HL-60/S4 treated with phorbol 12-myristate 13-acetate at 8.2 ng/mL for 4 days and 3 days (cell line): ENCODE data around the gene ZNF423.

Experiments
- in situ Hi-C: fragments of 300-500 bp; cut with MboI; formaldehyde crosslinking; loops from 2 replicates; pipeline ENCODE4 v1.15.0; 2022; ENCODE audit warnings: low sequenced_read_pairs

Gene ZNF423

GRCh38 chr16:49488336-49488735 lies 367.6 kb downstream of the ZNF423 start:
- in situ Hi-C loops: no loop called here

GRCh38 chr16:49487746-49488145 lies 368.2 kb downstream of the ZNF423 start:
- in situ Hi-C loops: no loop called here

- in situ Hi-C loops: no loop called here
Measured at GRCh38 chr16:49486400-49486799, 369.5 kb downstream of the ZNF423 start.

- in situ Hi-C loops: no loop called here
Measured at GRCh38 chr16:49485663-49486062, 370.2 kb downstream of the ZNF423 start.

GRCh38 chr16:49484936-49485335 lies 371.0 kb downstream of the ZNF423 start:
- in situ Hi-C loops: no loop called here

GRCh38 chr16:49484451-49484849 lies 371.5 kb downstream of the ZNF423 start:
- in situ Hi-C loops: no loop called here

GRCh38 chr16:49483651-49484450 lies 372.1 kb downstream of the ZNF423 start:
- in situ Hi-C loops: no loop called here

- in situ Hi-C loops: no loop called here
Measured at GRCh38 chr16:49483251-49483650, 372.7 kb downstream of the ZNF423 start.

- in situ Hi-C loops: no loop called here
Measured at GRCh38 chr16:49482690-49483089, 373.2 kb downstream of the ZNF423 start.

GRCh38 chr16:49478616-49479015 lies 377.3 kb downstream of the ZNF423 start:
- in situ Hi-C loops: no loop called here

GRCh38 chr16:49478107-49478506 lies 377.8 kb downstream of the ZNF423 start:
- in situ Hi-C loops: no loop called here

GRCh38 chr16:49477250-49477895 lies 378.5 kb downstream of the ZNF423 start:
- in situ Hi-C loops: no loop called here

- in situ Hi-C loops: no loop called here
Measured at GRCh38 chr16:49474741-49475140, 381.2 kb downstream of the ZNF423 start.

- in situ Hi-C loops: no loop called here
Measured at GRCh38 chr16:49473773-49474172, 382.1 kb downstream of the ZNF423 start.

GRCh38 chr16:49473131-49473530 lies 382.8 kb downstream of the ZNF423 start:
- in situ Hi-C loops: no loop called here

- in situ Hi-C loops: no loop called here
Measured at GRCh38 chr16:49472598-49472997, 383.3 kb downstream of the ZNF423 start.

GRCh38 chr16:49471038-49471727 lies 384.7 kb downstream of the ZNF423 start:
- in situ Hi-C loops: no loop called here

GRCh38 chr16:49470513-49470991 lies 385.4 kb downstream of the ZNF423 start:
- in situ Hi-C loops: no loop called here

GRCh38 chr16:49469930-49470451 lies 385.9 kb downstream of the ZNF423 start:
- in situ Hi-C loops: no loop called here

GRCh38 chr16:49469311-49469670 lies 386.6 kb downstream of the ZNF423 start:
- in situ Hi-C loops: no loop called here

GRCh38 chr16:49468611-49469310 lies 387.2 kb downstream of the ZNF423 start:
- in situ Hi-C loops: no loop called here
